PC-9 (cell line): ENCODE measurements around the gene SLC35F5.

ENCODE experiments used
- EZH2 ChIP-seq: fragments of 200-600 bp; sonication (generic); IDR thresholded peaks from 2 replicates; pipeline ENCODE4 v1.8.0; 2017; ENCODE audit warnings: antibody characterized with exemption, low read depth
- TF ChIP-seq, protein P1 (sequence below): fragments of 200-600 bp; sonication (generic); conservative IDR thresholded peaks from 2 replicates; pipeline ENCODE4 v1.6.1; 2017; ENCODE audit warnings: mixed run types, antibody characterized with exemption, mild to moderate bottlenecking, moderate library complexity

DNA sequence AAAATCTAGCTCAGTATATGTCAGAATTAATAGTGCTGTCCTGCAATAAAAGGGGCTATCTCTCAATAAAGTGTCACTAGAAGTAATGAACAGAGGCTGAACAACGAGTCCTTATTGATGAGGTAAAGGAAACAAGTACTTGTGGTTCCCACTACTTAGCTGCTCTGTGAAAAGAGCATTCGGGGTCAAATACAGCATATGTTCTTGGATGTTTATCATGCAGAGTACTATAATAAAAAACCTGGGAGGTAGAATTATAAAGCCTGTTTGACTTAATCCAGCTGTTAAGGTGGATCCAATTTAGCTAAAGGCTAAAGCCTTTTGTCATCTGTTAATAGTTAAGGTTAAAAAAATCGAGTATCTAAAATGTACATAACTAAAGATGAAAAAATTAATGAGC is 32.4 kb downstream of the SLC35F5 start:
- TF ChIP-seq, protein P1, sequence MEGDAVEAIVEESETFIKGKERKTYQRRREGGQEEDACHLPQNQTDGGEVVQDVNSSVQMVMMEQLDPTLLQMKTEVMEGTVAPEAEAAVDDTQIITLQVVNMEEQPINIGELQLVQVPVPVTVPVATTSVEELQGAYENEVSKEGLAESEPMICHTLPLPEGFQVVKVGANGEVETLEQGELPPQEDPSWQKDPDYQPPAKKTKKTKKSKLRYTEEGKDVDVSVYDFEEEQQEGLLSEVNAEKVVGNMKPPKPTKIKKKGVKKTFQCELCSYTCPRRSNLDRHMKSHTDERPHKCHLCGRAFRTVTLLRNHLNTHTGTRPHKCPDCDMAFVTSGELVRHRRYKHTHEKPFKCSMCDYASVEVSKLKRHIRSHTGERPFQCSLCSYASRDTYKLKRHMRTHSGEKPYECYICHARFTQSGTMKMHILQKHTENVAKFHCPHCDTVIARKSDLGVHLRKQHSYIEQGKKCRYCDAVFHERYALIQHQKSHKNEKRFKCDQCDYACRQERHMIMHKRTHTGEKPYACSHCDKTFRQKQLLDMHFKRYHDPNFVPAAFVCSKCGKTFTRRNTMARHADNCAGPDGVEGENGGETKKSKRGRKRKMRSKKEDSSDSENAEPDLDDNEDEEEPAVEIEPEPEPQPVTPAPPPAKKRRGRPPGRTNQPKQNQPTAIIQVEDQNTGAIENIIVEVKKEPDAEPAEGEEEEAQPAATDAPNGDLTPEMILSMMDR, result no peak
- no peak for TF ChIP-seq EZH2
